DOHH2 (cell line): ENCODE data around the gene PHLDB2.

Experiments
- CTCF ChIP-seq: fragments of 200-600 bp; sonication (generic); IDR thresholded peaks from one replicate; pipeline ENCODE4 v1.5.1; 2014; ENCODE audit warnings: antibody characterized with exemption, mild to moderate bottlenecking, low read depth, low read length; ENCODE audit not compliant: poor library complexity, severe bottlenecking
- EZH2phosphoT487 ChIP-seq: fragments of 200-600 bp; sonication (generic); IDR thresholded peaks from 2 replicates; pipeline ENCODE4 v1.6.1; 2017; ENCODE audit warnings: borderline replicate concordance, mild to moderate bottlenecking, antibody characterized with exemption, low read length, moderate library complexity, mixed read lengths

GRCh38 chr3:111846717-111847116, 12.3 kb upstream of the PHLDB2 start:
- TF ChIP-seq CTCF (no peak), EZH2phosphoT487 (no peak)
